NB4 (cell line): ENCODE measurements around the gene ADORA2A.

Experiments used
- DNase-seq: peaks from one replicate; pipeline ENCODE4 v3.0.0; 2010; ENCODE audit warnings: low read depth
- H3K4me3 ChIP-seq: one replicate; pipeline ENCODE4 v1.5.1; 2011; ENCODE audit warnings: mild to moderate bottlenecking, low read depth, low read length, moderate library complexity
- MYC ChIP-seq: IDR thresholded peaks from 2 replicates; pipeline ENCODE4 v1.6.1; 2011; ENCODE audit warnings: low read depth, low read length
- POLR2A ChIP-seq: IDR thresholded peaks from 2 replicates; pipeline ENCODE4 v1.6.1; 2011; ENCODE audit warnings: mild to moderate bottlenecking; ENCODE audit not compliant: insufficient read length; ENCODE audit errors: extremely low read depth
- TF ChIP-seq, protein P1 (sequence below): IDR thresholded peaks from 2 replicates; pipeline ENCODE4 v1.6.1; 2011; ENCODE audit warnings: low read depth, low read length
- TF ChIP-seq, protein P2 (sequence below): IDR thresholded peaks from one replicate; pipeline ENCODE4 v1.5.1; 2012; ENCODE audit warnings: low read depth, low read length

Gene ADORA2A

GRCh38 chr22:24400726-24401596 is 26.4 kb upstream of the ADORA2A start:
- no peak overlapping the region for H3K4me3 ChIP-seq
- no peak for DNase-seq
- TF ChIP-seq, protein P1, sequence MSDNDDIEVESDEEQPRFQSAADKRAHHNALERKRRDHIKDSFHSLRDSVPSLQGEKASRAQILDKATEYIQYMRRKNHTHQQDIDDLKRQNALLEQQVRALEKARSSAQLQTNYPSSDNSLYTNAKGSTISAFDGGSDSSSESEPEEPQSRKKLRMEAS = no peak

- DNase-seq = no peak
Observed at GRCh38 chr22:24401931-24402367, 25.4 kb upstream of the ADORA2A start.

GRCh38 chr22:24402460-24403192 is 24.8 kb upstream of the ADORA2A start:
- no peak for TF ChIP-seq POLR2A
- no peak for TF ChIP-seq MYC
- DNase-seq = peak; percentile 65
- H3K4me3 ChIP-seq = no peak overlapping the region

More at GRCh38 chr22:24401931-24402367, 25.4 kb upstream of the ADORA2A start:
- TF ChIP-seq, protein P1 = no peak
- TF ChIP-seq POLR2A (no peak), MYC (no peak)
- TF ChIP-seq, protein P2, sequence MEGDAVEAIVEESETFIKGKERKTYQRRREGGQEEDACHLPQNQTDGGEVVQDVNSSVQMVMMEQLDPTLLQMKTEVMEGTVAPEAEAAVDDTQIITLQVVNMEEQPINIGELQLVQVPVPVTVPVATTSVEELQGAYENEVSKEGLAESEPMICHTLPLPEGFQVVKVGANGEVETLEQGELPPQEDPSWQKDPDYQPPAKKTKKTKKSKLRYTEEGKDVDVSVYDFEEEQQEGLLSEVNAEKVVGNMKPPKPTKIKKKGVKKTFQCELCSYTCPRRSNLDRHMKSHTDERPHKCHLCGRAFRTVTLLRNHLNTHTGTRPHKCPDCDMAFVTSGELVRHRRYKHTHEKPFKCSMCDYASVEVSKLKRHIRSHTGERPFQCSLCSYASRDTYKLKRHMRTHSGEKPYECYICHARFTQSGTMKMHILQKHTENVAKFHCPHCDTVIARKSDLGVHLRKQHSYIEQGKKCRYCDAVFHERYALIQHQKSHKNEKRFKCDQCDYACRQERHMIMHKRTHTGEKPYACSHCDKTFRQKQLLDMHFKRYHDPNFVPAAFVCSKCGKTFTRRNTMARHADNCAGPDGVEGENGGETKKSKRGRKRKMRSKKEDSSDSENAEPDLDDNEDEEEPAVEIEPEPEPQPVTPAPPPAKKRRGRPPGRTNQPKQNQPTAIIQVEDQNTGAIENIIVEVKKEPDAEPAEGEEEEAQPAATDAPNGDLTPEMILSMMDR = no peak
- H3K4me3 ChIP-seq = no peak overlapping the region

DNA sequence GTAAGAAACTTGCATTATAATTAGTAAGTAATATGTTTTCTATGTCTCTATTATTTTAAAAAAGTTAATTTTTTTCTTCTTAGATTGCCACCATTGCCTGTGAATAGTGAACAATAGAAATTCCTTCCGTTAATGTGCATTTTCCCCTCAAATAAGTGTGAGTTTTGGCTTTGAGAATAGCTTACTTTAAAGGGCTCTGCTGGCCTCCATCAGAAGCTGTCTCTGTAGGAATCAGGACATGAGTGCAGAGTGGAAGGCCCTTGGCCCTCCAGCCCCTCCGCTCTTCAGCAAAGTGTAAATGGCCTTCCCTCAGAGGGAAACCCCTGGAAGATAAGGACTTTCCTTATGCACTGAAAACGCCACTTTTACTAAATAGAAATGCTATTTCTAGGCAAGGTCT is 24.1 kb upstream of the ADORA2A start:
- H3K4me3 ChIP-seq = no peak overlapping the region
- TF ChIP-seq POLR2A = no peak
- no peak for DNase-seq

DNA sequence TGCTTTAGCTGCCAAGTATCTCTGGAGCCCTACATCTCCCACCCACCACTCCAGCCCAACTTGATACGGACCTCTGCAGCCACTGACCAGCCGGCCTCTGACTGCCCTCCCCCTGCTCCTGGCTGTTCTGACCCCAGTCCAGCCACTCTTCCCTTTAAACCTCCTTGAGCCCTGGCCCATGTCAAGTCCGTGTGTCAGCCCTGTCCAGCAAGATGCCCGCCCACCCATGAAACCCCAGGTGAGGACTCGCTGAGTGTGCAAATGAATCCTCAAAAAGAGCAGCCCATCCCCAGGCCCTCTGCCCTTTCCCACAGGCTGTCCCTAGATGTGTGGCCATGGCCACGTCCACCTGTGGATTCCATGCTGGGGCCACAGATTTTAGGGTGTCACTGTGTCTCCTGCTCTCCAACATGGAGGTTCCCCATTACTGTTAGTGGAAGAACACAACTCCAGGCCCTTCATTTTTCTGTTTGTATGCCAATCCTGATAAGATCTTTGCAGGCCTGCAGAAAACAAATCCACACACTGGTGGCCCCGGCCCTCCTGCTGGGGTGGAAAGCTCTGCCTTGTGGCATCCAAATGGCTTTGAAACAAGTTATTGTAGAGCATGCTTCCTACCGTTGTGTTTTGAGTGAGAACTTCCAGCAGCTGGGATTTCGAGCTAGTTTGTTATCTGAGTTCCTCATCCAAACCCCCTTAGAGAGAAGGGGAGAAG is 22.7 kb upstream of the ADORA2A start:
- no peak for DNase-seq
- TF ChIP-seq, protein P1 = no peak
- no peak for TF ChIP-seq POLR2A
- no peak for TF ChIP-seq MYC
- TF ChIP-seq, protein P2 = no peak
- no peak overlapping the region for H3K4me3 ChIP-seq

DNA sequence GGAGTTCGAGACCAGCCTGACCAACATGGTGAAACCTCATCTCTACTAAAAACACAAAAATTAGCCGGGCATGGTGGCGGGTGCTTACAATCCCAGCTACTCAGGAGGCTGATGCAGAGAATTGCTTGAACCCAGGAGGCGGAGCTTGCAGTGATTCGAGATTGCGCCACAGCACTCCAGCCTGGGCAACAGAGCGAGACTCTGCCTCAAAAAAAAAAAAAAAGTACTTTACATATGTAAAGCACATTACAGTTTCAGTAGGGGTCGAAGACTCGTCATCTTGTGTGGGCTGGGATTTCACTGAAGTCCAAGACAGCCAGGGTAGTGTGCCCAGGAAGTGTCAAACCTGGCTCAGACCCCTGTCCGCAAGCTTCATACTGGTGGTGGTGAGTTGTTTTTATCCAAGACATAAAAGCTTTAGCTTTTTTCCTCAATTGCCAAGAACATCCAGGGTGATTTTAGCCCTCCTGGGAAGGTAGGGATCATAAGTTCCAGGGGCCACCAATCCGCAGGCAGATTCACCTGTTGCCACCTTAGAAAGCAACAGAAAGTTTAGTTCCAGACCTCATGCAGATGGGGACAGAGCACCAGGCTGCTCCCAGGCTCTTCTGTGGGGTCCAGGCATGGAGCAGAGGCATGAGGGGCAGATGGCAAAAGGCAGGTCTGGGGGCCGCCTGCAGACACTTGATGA is 21.6 kb upstream of the ADORA2A start:
- TF ChIP-seq POLR2A (no peak), MYC (no peak)
- TF ChIP-seq, protein P1 = no peak
- TF ChIP-seq, protein P2 = no peak
- no peak for DNase-seq
- H3K4me3 ChIP-seq = no peak overlapping the region
